ENCODE data around the gene KRTAP5-11.

Gene KRTAP5-11

GRCh38 chr11:71556018-71556417 lies 26.7 kb downstream of the KRTAP5-11 start:
- no peak for TF ChIP-seq REST (IDR thresholded peaks at IDR 0.05; ENCODE audit: insufficient read depth in 1 of 2, low read depth in 2 of 2, low read length in 2 of 2)
- TF ChIP-seq POLR2AphosphoS5 (IDR thresholded peaks at IDR 0.05; ENCODE audit: low read depth, low read length) = no peak
- TF ChIP-seq TAF1 (IDR thresholded peaks at IDR 0.05; ENCODE audit: borderline replicate concordance, insufficient read depth, low read length) = no peak
- TF ChIP-seq SIN3A (IDR thresholded peaks at IDR 0.05; ENCODE audit: borderline replicate concordance, insufficient read depth, low read length) = no peak
- no peak for TF ChIP-seq FOXP2 (optimal IDR thresholded peaks at IDR 0.05; ENCODE audit: borderline replicate concordance, extremely low read depth, extremely low read length, insufficient read depth)

- TF ChIP-seq TAF1 (IDR thresholded peaks at IDR 0.05; ENCODE audit: borderline replicate concordance, insufficient read depth, low read length) = no peak
- TF ChIP-seq REST (IDR thresholded peaks at IDR 0.05; ENCODE audit: insufficient read depth in 1 of 2, low read depth in 2 of 2, low read length in 2 of 2) = no peak
- no peak for TF ChIP-seq SIN3A (IDR thresholded peaks at IDR 0.05; ENCODE audit: borderline replicate concordance, insufficient read depth, low read length)
- TF ChIP-seq POLR2AphosphoS5 (IDR thresholded peaks at IDR 0.05; ENCODE audit: low read depth, low read length) = no peak
- TF ChIP-seq FOXP2 (optimal IDR thresholded peaks at IDR 0.05; ENCODE audit: borderline replicate concordance, extremely low read depth, extremely low read length, insufficient read depth) = no peak
These were observed 27.2 kb downstream of the KRTAP5-11 start for GRCh38 chr11:71555508-71555907.

- no peak for TF ChIP-seq REST (IDR thresholded peaks at IDR 0.05; ENCODE audit: insufficient read depth in 1 of 2, low read depth in 2 of 2, low read length in 2 of 2)
- no peak for TF ChIP-seq POLR2AphosphoS5 (IDR thresholded peaks at IDR 0.05; ENCODE audit: low read depth, low read length)
- TF ChIP-seq TAF1 (IDR thresholded peaks at IDR 0.05; ENCODE audit: borderline replicate concordance, insufficient read depth, low read length) = no peak
- TF ChIP-seq FOXP2 (optimal IDR thresholded peaks at IDR 0.05; ENCODE audit: borderline replicate concordance, extremely low read depth, extremely low read length, insufficient read depth) = no peak
- no peak for TF ChIP-seq SIN3A (IDR thresholded peaks at IDR 0.05; ENCODE audit: borderline replicate concordance, insufficient read depth, low read length)
These were observed 27.7 kb downstream of the KRTAP5-11 start for GRCh38 chr11:71554996-71555395.

- TF ChIP-seq FOXP2 (optimal IDR thresholded peaks at IDR 0.05; ENCODE audit: borderline replicate concordance, extremely low read depth, extremely low read length, insufficient read depth) (no peak), SIN3A (IDR thresholded peaks at IDR 0.05; ENCODE audit: borderline replicate concordance, insufficient read depth, low read length) (no peak), REST (IDR thresholded peaks at IDR 0.05; ENCODE audit: insufficient read depth in 1 of 2, low read depth in 2 of 2, low read length in 2 of 2) (no peak), POLR2AphosphoS5 (IDR thresholded peaks at IDR 0.05; ENCODE audit: low read depth, low read length) (no peak), TAF1 (IDR thresholded peaks at IDR 0.05; ENCODE audit: borderline replicate concordance, insufficient read depth, low read length) (no peak)
These were observed 31.0 kb downstream of the KRTAP5-11 start for GRCh38 chr11:71551711-71552110.

GRCh38 chr11:71548716-71549151 lies 33.9 kb downstream of the KRTAP5-11 start:
- TF ChIP-seq SIN3A (IDR thresholded peaks at IDR 0.05; ENCODE audit: borderline replicate concordance, insufficient read depth, low read length) = no peak
